ENCODE measurements around the gene HOOK2. TPM values are rescaled to one million over a fixed set of nuclear protein-coding genes. Genes with fewer than 3 reads are reported as not detected.
"Not testable (repeated sequence)": the region's sequence is repeated elsewhere in the genome, so short reads cannot be mapped to it uniquely, and the experiment has no call there.

The HOOK2 gene
- total RNA-seq (2014; rRNA removed; shearing (Covaris generic)) = 5.1 and 11.0 TPM in 2 replicates

- no peak for DNase-seq (ENCODE audit: low read depth)
These were observed at the start of gene HOOK2 for GRCh38 chr19:12774588-12775555. TSS of gene HOOK2 (minus strand) at chr19:12775552. CDS start at chr19:12775449, 103 bp downstream.

GRCh38 chr19:12821761-12822160, 46.4 kb upstream of the HOOK2 start:
- no peak for DNase-seq (ENCODE audit: low read depth)

GRCh38 chr19:12817810-12818209, 42.5 kb upstream of the HOOK2 start:
- DNase-seq (ENCODE audit: low read depth) = not testable (repeated sequence)

- DNase-seq (ENCODE audit: low read depth) = not testable (repeated sequence)
These were observed 41.8 kb upstream of the HOOK2 start for GRCh38 chr19:12817188-12817587.

- DNase-seq (ENCODE audit: low read depth) = no peak
These were observed 39.7 kb upstream of the HOOK2 start for GRCh38 chr19:12815088-12815487.

GRCh38 chr19:12806242-12807081, 31.1 kb upstream of the HOOK2 start, which contains the start of gene RNASEH2A:
TSS of gene RNASEH2A (plus strand) at chr19:12806584. CDS start at chr19:12806674, 90 bp downstream.
- DNase-seq (ENCODE audit: low read depth) = peak; percentile 96

GRCh38 chr19:12804051-12804450, 28.7 kb upstream of the HOOK2 start:
- DNase-seq (ENCODE audit: low read depth) = no peak

GRCh38 chr19:12802267-12803106, 27.1 kb upstream of the HOOK2 start:
- DNase-seq (ENCODE audit: low read depth) = no peak

GRCh38 chr19:12801466-12802266, 26.3 kb upstream of the HOOK2 start, which contains the start of the genes PRDX2 and THSD8:
TSS of gene PRDX2 (minus strand) at chr19:12801800. CDS start at chr19:12801261, 539 bp downstream.
TSS of gene THSD8 (plus strand) at chr19:12802069. CDS start at chr19:12802072, 3 bp downstream.
- DNase-seq (ENCODE audit: low read depth) = peak; percentile 70

GRCh38 chr19:12800923-12801465, 25.6 kb upstream of the HOOK2 start:
- DNase-seq (ENCODE audit: low read depth) = no peak

- DNase-seq (ENCODE audit: low read depth) = no peak
These were observed 25.1 kb upstream of the HOOK2 start for GRCh38 chr19:12800466-12800770.

GRCh38 chr19:12799742-12800465, 24.6 kb upstream of the HOOK2 start:
- DNase-seq (ENCODE audit: low read depth) = no peak

GRCh38 chr19:12797607-12798006, 22.3 kb upstream of the HOOK2 start:
- DNase-seq (ENCODE audit: low read depth) = not testable (repeated sequence)

GRCh38 chr19:12797141-12797587, 21.8 kb upstream of the HOOK2 start:
- DNase-seq (ENCODE audit: low read depth) = no peak

GRCh38 chr19:12796146-12797071, 21.1 kb upstream of the HOOK2 start:
- DNase-seq (ENCODE audit: low read depth) = peak; percentile 87

- no peak for DNase-seq (ENCODE audit: low read depth)
These were observed 19.6 kb upstream of the HOOK2 start for GRCh38 chr19:12794971-12795381.

- no peak for DNase-seq (ENCODE audit: low read depth)
These were observed 19.0 kb upstream of the HOOK2 start for GRCh38 chr19:12794196-12794941.

Measured in Daoy (cell line).